ENCODE data around the gene LRTM1. TPM values are rescaled to one million over a fixed set of nuclear protein-coding genes. Genes with fewer than 3 reads are reported as not detected.

The LRTM1 gene
- total RNA-seq, 4 donors from 2014 or later, result not detected

DNA sequence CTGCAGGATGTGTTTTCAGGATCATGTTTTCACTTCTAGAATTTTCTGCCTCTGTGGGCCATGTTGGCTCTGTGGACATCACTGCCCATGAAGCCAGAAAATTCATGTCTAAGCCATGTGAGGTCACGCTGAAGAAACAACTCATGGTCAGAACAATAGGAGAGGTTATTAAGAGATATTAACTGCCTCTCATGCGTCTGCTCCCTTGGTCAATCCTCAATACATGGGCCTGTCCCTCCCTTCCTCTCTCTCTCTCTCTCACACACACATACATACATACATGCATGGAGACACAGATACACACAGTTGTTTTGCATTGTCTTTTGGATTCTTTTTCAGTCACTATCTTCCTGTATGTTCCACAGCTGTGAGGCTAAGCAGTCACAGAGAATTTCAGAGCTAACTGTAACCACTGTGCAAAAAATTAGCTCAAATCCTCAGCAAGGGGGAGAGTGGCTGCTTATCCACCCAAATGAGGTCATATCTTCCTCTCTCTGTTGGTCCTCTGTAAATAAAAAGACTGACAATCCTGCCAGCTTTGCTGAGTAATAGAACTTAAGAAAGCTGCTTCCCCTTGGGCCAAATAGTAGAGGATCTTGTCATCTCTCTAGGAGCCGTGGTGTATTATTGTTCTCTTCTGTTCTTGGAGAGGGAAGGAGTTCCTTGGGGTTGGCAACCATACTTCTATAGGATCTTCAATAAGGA is 45.6 kb downstream of the LRTM1 start:
- TF ChIP-seq, protein P1, sequence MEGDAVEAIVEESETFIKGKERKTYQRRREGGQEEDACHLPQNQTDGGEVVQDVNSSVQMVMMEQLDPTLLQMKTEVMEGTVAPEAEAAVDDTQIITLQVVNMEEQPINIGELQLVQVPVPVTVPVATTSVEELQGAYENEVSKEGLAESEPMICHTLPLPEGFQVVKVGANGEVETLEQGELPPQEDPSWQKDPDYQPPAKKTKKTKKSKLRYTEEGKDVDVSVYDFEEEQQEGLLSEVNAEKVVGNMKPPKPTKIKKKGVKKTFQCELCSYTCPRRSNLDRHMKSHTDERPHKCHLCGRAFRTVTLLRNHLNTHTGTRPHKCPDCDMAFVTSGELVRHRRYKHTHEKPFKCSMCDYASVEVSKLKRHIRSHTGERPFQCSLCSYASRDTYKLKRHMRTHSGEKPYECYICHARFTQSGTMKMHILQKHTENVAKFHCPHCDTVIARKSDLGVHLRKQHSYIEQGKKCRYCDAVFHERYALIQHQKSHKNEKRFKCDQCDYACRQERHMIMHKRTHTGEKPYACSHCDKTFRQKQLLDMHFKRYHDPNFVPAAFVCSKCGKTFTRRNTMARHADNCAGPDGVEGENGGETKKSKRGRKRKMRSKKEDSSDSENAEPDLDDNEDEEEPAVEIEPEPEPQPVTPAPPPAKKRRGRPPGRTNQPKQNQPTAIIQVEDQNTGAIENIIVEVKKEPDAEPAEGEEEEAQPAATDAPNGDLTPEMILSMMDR (IDR thresholded peaks at IDR 0.05; ENCODE audit: low read depth), result no peak

DNA sequence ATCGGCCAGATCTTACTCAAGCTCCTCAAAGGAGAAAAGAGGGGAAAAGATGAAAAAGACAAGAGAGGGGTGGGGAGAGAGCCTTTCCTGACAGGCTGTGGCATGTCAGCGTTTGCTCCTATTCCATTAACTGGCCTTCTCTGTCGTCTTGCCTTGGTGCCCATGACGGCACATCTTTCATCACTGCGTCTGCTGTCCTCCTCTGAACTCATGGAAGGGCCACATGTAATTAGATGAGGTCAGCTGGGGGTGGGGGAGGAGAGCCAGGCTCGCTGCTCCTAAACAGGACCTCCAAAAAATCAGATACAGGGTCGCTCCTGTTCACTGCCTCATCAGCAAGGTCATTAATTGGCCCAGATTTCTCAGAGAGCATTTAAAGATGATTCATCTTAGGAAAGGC is 49.7 kb downstream of the LRTM1 start:
- TF ChIP-seq, protein P1 (IDR thresholded peaks at IDR 0.05; ENCODE audit: low read depth), result no peak

DNA sequence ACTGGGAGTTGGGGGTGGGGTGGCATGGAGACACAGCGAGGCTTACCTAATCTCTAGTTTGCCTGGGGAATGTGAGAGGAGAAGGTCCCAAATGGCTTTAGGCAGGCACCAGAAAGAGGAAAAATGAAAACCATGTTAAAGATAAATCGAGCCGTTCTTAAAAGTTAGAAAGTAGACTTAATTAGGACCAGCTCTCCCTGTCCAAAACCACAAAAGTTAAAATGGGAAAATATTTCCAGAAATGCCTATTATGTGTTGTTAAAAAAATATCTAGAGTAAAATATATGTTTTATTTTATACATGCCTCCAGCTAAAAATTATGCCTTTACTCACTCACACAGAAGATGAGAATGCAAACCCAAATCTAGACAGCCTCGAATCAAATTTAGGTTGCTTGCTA is 50.1 kb downstream of the LRTM1 start:
- TF ChIP-seq, protein P1 (IDR thresholded peaks at IDR 0.05; ENCODE audit: low read depth), result no peak

DNA sequence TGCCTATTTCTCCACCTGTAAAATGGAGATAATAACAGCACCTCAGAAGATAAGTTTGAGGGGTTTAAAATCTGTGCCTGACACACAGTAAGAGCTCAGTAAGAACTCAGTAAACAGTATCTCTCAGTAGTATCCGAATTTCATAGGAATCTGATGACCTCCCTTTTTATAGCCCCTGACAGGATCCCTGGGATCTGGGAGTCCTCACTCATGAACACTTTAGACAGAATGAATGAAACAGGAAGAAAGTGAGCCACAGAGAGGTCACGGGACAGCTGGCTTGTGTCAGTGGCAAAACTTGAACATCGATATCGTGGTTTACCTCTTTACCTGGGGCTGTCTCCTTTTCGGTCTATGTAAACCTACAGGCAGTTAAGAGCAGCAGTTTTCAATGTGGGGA is 51.2 kb downstream of the LRTM1 start:
- TF ChIP-seq, protein P1 (IDR thresholded peaks at IDR 0.05; ENCODE audit: low read depth), result no peak

DNA sequence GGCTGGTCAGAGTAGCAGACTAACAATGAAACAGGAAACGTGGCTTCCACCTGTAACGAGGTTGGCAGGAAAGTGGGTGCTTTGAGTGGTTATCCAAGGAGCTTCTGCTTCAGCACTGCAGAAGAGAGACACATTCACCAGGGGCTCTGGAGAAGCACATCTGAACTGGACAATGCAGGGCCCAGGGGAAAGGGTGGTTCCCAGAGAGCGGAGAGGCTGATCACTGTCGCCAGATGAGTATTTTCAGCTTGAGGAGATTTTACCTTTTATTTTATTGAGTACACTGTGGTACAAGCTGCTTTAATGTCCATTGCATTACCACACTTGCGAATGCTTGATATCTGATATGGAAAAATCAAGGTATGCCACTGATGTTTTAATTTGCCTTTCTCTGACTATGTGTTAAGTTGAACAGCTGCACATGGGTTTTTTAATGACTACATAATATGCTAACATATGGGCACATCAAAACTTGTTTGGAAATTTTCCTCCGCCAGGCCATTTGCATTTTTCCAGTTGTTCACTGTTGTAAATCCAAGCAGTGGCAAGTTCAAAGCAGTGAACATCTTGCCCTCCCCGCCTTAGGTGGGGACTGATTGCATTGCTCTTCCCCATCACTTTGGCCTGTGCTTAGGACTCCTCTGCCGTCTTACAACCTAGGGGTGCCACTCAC is 52.1 kb downstream of the LRTM1 start:
- TF ChIP-seq, protein P1 (IDR thresholded peaks at IDR 0.05; ENCODE audit: low read depth), result no peak

DNA sequence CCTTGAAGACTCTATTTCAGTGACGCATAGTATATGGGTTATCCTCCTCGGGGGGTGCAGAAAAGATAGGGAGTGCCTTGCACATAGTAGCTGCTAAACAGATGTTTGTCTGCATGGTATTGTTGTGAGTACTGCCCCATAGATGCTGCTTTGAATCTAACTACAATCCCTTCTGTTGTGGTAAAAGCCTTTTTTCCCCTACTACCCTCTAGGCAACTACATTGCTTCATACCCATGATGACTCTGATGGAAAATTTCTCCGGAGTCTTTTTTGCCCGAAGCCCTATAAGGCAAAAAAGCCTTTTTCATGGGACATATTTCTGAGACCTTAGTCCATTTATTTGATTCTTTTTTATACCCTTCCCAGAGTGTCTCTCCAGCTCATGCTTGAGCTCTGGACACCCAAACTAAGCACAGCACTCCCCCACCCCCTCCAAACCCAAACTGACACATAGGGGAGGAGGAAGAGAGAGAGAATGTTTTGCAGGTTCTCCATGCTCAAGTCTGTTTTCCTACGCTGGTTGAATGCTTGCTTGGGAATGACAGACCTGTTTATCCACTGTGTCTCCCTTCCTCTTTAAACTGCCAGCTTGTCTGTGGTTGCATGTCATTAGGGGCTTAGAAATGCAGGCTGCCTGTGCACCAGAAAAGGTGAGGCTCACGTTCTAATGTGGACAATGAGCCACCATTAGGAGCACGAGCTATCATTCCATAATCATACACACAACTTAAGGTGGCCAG is 52.9 kb downstream of the LRTM1 start:
- TF ChIP-seq, protein P1 (IDR thresholded peaks at IDR 0.05; ENCODE audit: low read depth), result no peak
